ENCODE measurements around the gene AQP1.

The AQP1 gene

GRCh38 chr7:30902466-30902865, 9.2 kb upstream of the AQP1 start:
- Histone ChIP-seq H3K36me3 (ENCODE audit: control insufficient read depth, insufficient read depth, low read length) (no peaks in the 10 kb centered on the region), H3K27me3 (replicated peaks; ENCODE audit: control insufficient read depth, insufficient read depth, low read length) (no peaks in the 10 kb centered on the region), H3K4me3 (replicated peaks; ENCODE audit: low read depth, low read length) (no peak overlapping the region)
- DNase-seq (ENCODE audit: extremely low read depth, insufficient read length), result no peak
- TF ChIP-seq CTCF (IDR thresholded peaks at IDR 0.05; ENCODE audit: insufficient read depth, low read length, poor library complexity, severe bottlenecking), result no peak

- no peak for TF ChIP-seq CTCF (IDR thresholded peaks at IDR 0.05; ENCODE audit: insufficient read depth, low read length, poor library complexity, severe bottlenecking)
- H3K27me3 ChIP-seq (replicated peaks; ENCODE audit: control insufficient read depth, insufficient read depth, low read length), result no peaks in the 10 kb centered on the region
- no peak for DNase-seq (ENCODE audit: extremely low read depth, insufficient read length)
- H3K36me3 ChIP-seq (ENCODE audit: control insufficient read depth, insufficient read depth, low read length), result no peaks in the 10 kb centered on the region
- no peak overlapping the region for H3K4me3 ChIP-seq (replicated peaks; ENCODE audit: low read depth, low read length)
These were observed 8.5 kb upstream of the AQP1 start for GRCh38 chr7:30903146-30903545.

GRCh38 chr7:30904561-30904960, 7.1 kb upstream of the AQP1 start:
- H3K4me3 ChIP-seq (replicated peaks; ENCODE audit: low read depth, low read length), result no peak overlapping the region
- DNase-seq (ENCODE audit: extremely low read depth, insufficient read length), result no peak
- no peaks in the 10 kb centered on the region for H3K27me3 ChIP-seq (replicated peaks; ENCODE audit: control insufficient read depth, insufficient read depth, low read length)
- no peak for TF ChIP-seq CTCF (IDR thresholded peaks at IDR 0.05; ENCODE audit: insufficient read depth, low read length, poor library complexity, severe bottlenecking)
- no peaks in the 10 kb centered on the region for H3K36me3 ChIP-seq (ENCODE audit: control insufficient read depth, insufficient read depth, low read length)

GRCh38 chr7:30905078-30906012, 6.3 kb upstream of the AQP1 start:
- H3K36me3 ChIP-seq (ENCODE audit: control insufficient read depth, insufficient read depth, low read length), result no peaks in the 10 kb centered on the region
- H3K4me3 ChIP-seq (replicated peaks; ENCODE audit: low read depth, low read length), result no peak overlapping the region
- H3K27me3 ChIP-seq (replicated peaks; ENCODE audit: control insufficient read depth, insufficient read depth, low read length), result no peaks in the 10 kb centered on the region
- no peak for DNase-seq (ENCODE audit: extremely low read depth, insufficient read length)
- TF ChIP-seq CTCF (IDR thresholded peaks at IDR 0.05; ENCODE audit: insufficient read depth, low read length, poor library complexity, severe bottlenecking), result no peak

GRCh38 chr7:30906014-30906413, 5.6 kb upstream of the AQP1 start:
- Histone ChIP-seq H3K27me3 (replicated peaks; ENCODE audit: control insufficient read depth, insufficient read depth, low read length) (no peaks in the 10 kb centered on the region), H3K36me3 (ENCODE audit: control insufficient read depth, insufficient read depth, low read length) (no peaks in the 10 kb centered on the region), H3K4me3 (replicated peaks; ENCODE audit: low read depth, low read length) (no peak overlapping the region)
- no peak for DNase-seq (ENCODE audit: extremely low read depth, insufficient read length)
- TF ChIP-seq CTCF (IDR thresholded peaks at IDR 0.05; ENCODE audit: insufficient read depth, low read length, poor library complexity, severe bottlenecking), result no peak

Measured in GM06990 (cell line).